HCT116 (cell line): ENCODE results near the gene SVIP.

Experiments
- EGR1 ChIP-seq: IDR thresholded peaks from 2 replicates; pipeline ENCODE4 v1.6.1; 2012; ENCODE audit warnings: low read depth
- EZH2 ChIP-seq: fragments of 200-600 bp; sonication (generic); IDR thresholded peaks from 2 replicates; pipeline ENCODE4 v1.6.1; 2017; ENCODE audit warnings: antibody characterized with exemption, mixed run types
- EZH2phosphoT487 ChIP-seq: fragments of 200-600 bp; IDR thresholded peaks from 2 replicates; pipeline ENCODE4 v1.6.1; 2018; ENCODE audit warnings: antibody characterized with exemption, borderline replicate concordance
- POLR2A ChIP-seq: IDR thresholded peaks from 2 replicates; pipeline ENCODE4 v1.7.0; 2011; ENCODE audit warnings: borderline replicate concordance; ENCODE audit not compliant: insufficient read depth, insufficient read length; ENCODE audit errors: extremely low read depth
- POLR2AphosphoS5 ChIP-seq: IDR thresholded peaks from 2 replicates; pipeline ENCODE4 v1.6.1; 2011; ENCODE audit warnings: mild to moderate bottlenecking, low read depth, low read length, moderate library complexity
- SP1 ChIP-seq: IDR thresholded peaks from 2 replicates; pipeline ENCODE4 v1.6.1; 2012; ENCODE audit warnings: low read depth
- TCF7L2 ChIP-seq: IDR thresholded peaks from 2 replicates; pipeline ENCODE4 v1.7.0; 2011; ENCODE audit warnings: borderline replicate concordance, inconsistent platforms; ENCODE audit not compliant: insufficient read depth, insufficient read length; ENCODE audit errors: extremely low read depth
- ZFX ChIP-seq: fragments of 450-650 bp; IDR thresholded peaks from 2 replicates; pipeline ENCODE4 v1.6.1; 2017
- TF ChIP-seq, protein P1 (sequence below), 3 experiments: fragments of 200-600 bp in 1 of 3; sonication (generic) in 1 of 3; IDR thresholded peaks in 2 of 3; conservative IDR thresholded peaks in 1 of 3; 2 replicates each; pipeline ENCODE4 v1.5.1; 2012 to 2017; ENCODE audit warnings: low read depth in 2 of 3, low read length in 2 of 3, antibody characterized with exemption in 1 of 3, borderline replicate concordance in 1 of 3, control low read depth in 1 of 3, mild to moderate bottlenecking in 1 of 3, mixed read lengths in 1 of 3, mixed run types in 1 of 3, moderate library complexity in 1 of 3; ENCODE audit not compliant: insufficient read depth in 1 of 3

DNA sequence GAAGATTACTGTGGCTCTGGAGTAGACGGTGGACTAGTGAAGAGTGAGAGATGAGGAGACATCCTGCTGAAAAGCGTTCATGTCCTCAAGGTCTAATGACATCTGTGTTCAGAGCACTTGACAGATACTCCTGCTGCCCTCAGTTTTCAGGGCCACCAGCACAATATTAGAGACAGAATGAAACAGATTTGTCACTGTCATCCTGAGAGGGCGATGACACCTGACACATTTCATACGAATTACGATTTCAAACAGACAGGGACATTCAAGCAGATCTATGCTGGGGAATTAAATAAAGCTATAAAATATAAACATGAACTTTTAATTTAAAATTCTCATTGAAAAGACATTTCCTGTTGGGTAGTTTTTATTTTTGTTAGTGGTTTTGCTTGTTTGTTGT lies 29.1 kb downstream of the SVIP start:
- TF ChIP-seq EGR1 (no peak), ZFX (no peak), SP1 (no peak), POLR2AphosphoS5 (no peak), EZH2phosphoT487 (no peak), TCF7L2 (no peak), EZH2 (no peak), POLR2A (no peak)
- TF ChIP-seq, protein P1, sequence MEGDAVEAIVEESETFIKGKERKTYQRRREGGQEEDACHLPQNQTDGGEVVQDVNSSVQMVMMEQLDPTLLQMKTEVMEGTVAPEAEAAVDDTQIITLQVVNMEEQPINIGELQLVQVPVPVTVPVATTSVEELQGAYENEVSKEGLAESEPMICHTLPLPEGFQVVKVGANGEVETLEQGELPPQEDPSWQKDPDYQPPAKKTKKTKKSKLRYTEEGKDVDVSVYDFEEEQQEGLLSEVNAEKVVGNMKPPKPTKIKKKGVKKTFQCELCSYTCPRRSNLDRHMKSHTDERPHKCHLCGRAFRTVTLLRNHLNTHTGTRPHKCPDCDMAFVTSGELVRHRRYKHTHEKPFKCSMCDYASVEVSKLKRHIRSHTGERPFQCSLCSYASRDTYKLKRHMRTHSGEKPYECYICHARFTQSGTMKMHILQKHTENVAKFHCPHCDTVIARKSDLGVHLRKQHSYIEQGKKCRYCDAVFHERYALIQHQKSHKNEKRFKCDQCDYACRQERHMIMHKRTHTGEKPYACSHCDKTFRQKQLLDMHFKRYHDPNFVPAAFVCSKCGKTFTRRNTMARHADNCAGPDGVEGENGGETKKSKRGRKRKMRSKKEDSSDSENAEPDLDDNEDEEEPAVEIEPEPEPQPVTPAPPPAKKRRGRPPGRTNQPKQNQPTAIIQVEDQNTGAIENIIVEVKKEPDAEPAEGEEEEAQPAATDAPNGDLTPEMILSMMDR (IDR thresholded peaks at IDR 0.05 in 2 of 3, conservative IDR thresholded peaks at IDR 0.05 in 1 of 3; ENCODE audit: borderline replicate concordance in 1 of 3, insufficient read depth in 1 of 3, low read depth in 2 of 3, low read length in 2 of 3), result no peak
